Activated CD8-positive, alpha-beta T cell treated with anti-CD3 and anti-CD28 coated beads for 36 hours (primary cell): ENCODE results near the gene DEF6. TPM values are rescaled to one million over a fixed set of nuclear protein-coding genes. Genes with fewer than 3 reads are reported as not detected.

Source experiments
- ATAC-seq: fragments of 200-7000 bp; cut with Tn5 transposase; one replicate; pipeline ENCODE4 v1.10.0; 2021; ENCODE audit warnings: mild to moderate bottlenecking, moderate library complexity
- CTCF ChIA-PET: fragments of 350-600 bp; sonication (Branson Sonifier 250); formaldehyde crosslinking; loops from one replicate; lab custom pipeline; 2021; ENCODE audit warnings: antibody characterized with exemption; lab: Charles Lee
- POLR2A ChIA-PET: fragments of 350-600 bp; sonication (Branson Sonifier 250); formaldehyde crosslinking; loops from one replicate; lab custom pipeline; 2021; ENCODE audit warnings: antibody characterized with exemption; lab: Charles Lee
- DNase-seq: peaks from one replicate; pipeline ENCODE4 v3.0.0-alpha.2; 2020
- H3K27ac Mint-ChIP-seq: one replicate; pipeline ENCODE4 v1.8.0; 2021; ENCODE audit warnings: mild to moderate bottlenecking, mixed read lengths
- H3K27me3 Mint-ChIP-seq: one replicate; pipeline ENCODE4 v1.8.0; 2021; ENCODE audit warnings: mixed read lengths
- H3K36me3 Mint-ChIP-seq: one replicate; pipeline ENCODE4 v1.8.0; 2021; ENCODE audit warnings: low read depth, mixed read lengths
- H3K4me1 Mint-ChIP-seq: one replicate; pipeline ENCODE4 v1.8.0; 2021; ENCODE audit warnings: low read depth, mixed read lengths
- H3K4me3 Mint-ChIP-seq: one replicate; pipeline ENCODE4 v1.8.0; 2021; ENCODE audit warnings: mild to moderate bottlenecking, moderate library complexity, mixed read lengths
- H3K9me3 Mint-ChIP-seq: one replicate; pipeline ENCODE4 v1.8.0; 2021; ENCODE audit warnings: mixed read lengths
- CTCF ChIP-seq: fragments of 200-600 bp; IDR thresholded peaks from one replicate; pipeline ENCODE4 v1.8.0; 2022; ENCODE audit warnings: antibody characterized with exemption, mild to moderate bottlenecking
- intact Hi-C: fragments of 100-400 bp; cut with micrococcal nuclease; formaldehyde crosslinking; loops from one replicate; pipeline ENCODE4 v1.10.0; 2022
- total RNA-seq, 2 experiments: library from RNA; stranded (reverse); gene quantifications; one replicate each; pipeline ENCODE4 v1.2.3, GENCODE V29; 2021

Gene DEF6
- total RNA-seq, 2 experiments from 2014 or later = 97.1 to 99.1 TPM

GRCh38 chr6:35275744-35276260 is 21.8 kb upstream of the DEF6 start:
- Mint-ChIP-seq H3K27me3 (no peaks in the 10 kb centered on the region), H3K9me3 (no peaks in the 10 kb centered on the region), H3K4me3 (no peak overlapping the region), H3K36me3 (peaks cover 5% of the 10 kb centered on the region), H3K27ac (no peak overlapping the region), H3K4me1 (peaks cover 4% of the 10 kb centered on the region)
- intact Hi-C loops = no loop called here
- TF ChIP-seq CTCF = no peak
- ChIA-PET CTCF (no interaction called here), POLR2A (no interaction called here)
- DNase-seq (no peak), ATAC-seq (no peak)

GRCh38 chr6:35278708-35279107 is 18.9 kb upstream of the DEF6 start:
- no peak for ATAC-seq
- no peaks in the 10 kb centered on the region for H3K27me3 Mint-ChIP-seq
- H3K36me3 Mint-ChIP-seq = peaks cover 6% of the 10 kb centered on the region
- intact Hi-C loops = no loop called here
- no peaks in the 10 kb centered on the region for H3K9me3 Mint-ChIP-seq
- POLR2A ChIA-PET = interaction anchor here (1.4 kb wide), 1 partner anchor 9 kb away, joined by 6 read pairs; no protein-coding TSS in a partner anchor
- DNase-seq = no peak
- CTCF ChIA-PET = interaction anchor here (1.0 to 2.1 kb wide), 2 partner anchors 8 to 18 kb away, joined by 3 to 10 read pairs; partner anchors contain the start of gene DEF6
- no peak overlapping the region for H3K27ac Mint-ChIP-seq
- H3K4me3 Mint-ChIP-seq = no peak overlapping the region
- TF ChIP-seq CTCF = no peak
- peaks cover 4% of the 10 kb centered on the region for H3K4me1 Mint-ChIP-seq

DNA sequence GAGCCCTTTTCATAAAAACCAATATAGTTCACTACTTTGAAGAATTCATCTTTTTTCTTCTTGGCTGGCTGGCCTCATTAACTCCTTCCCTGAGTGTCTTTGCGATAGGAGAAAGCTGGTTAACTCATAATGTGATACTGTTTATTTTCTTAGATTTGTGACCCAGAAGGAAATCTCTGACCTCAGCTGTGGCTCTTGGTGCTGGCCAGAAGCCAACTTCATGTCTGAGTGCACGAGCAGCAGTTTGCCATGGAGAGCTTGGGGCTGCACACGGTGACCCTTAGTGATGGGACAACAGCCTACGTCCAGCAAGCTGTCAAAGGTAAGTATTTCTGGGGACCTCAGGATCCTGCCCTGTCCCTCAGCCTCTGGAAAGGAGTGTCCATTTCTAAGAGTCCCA is 16.7 kb upstream of the DEF6 start:
- no peak overlapping the region for H3K27ac Mint-ChIP-seq
- ChIA-PET POLR2A (interaction anchor here (0.6 to 2.0 kb wide), 3 partner anchors 8 to 1582 kb away, joined by 3 to 6 read pairs (median 3); no protein-coding TSS in a partner anchor), CTCF (interaction anchor here (2.1 kb wide), 1 partner anchor 16 kb away, joined by 10 read pairs; the partner anchor contains the start of gene DEF6)
- no peak overlapping the region for H3K4me3 Mint-ChIP-seq
- no peaks in the 10 kb centered on the region for H3K9me3 Mint-ChIP-seq
- TF ChIP-seq CTCF = no peak
- no peak for ATAC-seq
- H3K4me1 Mint-ChIP-seq = no peaks in the 10 kb centered on the region
- DNase-seq = no peak
- intact Hi-C loops = no loop called here
- peaks cover 9% of the 10 kb centered on the region for H3K36me3 Mint-ChIP-seq
- no peaks in the 10 kb centered on the region for H3K27me3 Mint-ChIP-seq

GRCh38 chr6:35282472-35282871 is 15.1 kb upstream of the DEF6 start:
- no peak overlapping the region for H3K4me3 Mint-ChIP-seq
- ATAC-seq (no peak), DNase-seq (no peak)
- no peak for TF ChIP-seq CTCF
- peaks cover 13% of the 10 kb centered on the region for H3K36me3 Mint-ChIP-seq
- no peaks in the 10 kb centered on the region for H3K4me1 Mint-ChIP-seq
- H3K27ac Mint-ChIP-seq = no peak overlapping the region
- no peaks in the 10 kb centered on the region for H3K9me3 Mint-ChIP-seq
- CTCF ChIA-PET = no interaction called here
- intact Hi-C loops = no loop called here
- POLR2A ChIA-PET = interaction anchor here (1.0 kb wide), 1 partner anchor 189 kb away, joined by 3 read pairs; no protein-coding TSS in a partner anchor
- no peaks in the 10 kb centered on the region for H3K27me3 Mint-ChIP-seq

- ChIA-PET CTCF (interaction anchor here (1.0 kb wide), 1 partner anchor 43 kb away, joined by 4 read pairs; no protein-coding TSS in a partner anchor), POLR2A (interaction anchor here (1.0 to 1.2 kb wide), 3 partner anchors 11 to 188 kb away, joined by 3 to 4 read pairs (median 3); no protein-coding TSS in a partner anchor)
- Mint-ChIP-seq H3K27ac (no peak overlapping the region), H3K4me3 (no peak overlapping the region), H3K27me3 (no peaks in the 10 kb centered on the region), H3K36me3 (peaks cover 13% of the 10 kb centered on the region), H3K4me1 (no peaks in the 10 kb centered on the region), H3K9me3 (no peaks in the 10 kb centered on the region)
- no peak for ATAC-seq
- intact Hi-C loops = no loop called here
- DNase-seq = no peak
- no peak for TF ChIP-seq CTCF
Observed at GRCh38 chr6:35283361-35283760, 14.3 kb upstream of the DEF6 start.
